Gastrocnemius medialis (tissue), 4 donors: ENCODE data around the gene DUSP22. TPM values are rescaled to one million over a fixed set of nuclear protein-coding genes. Genes with fewer than 3 reads are reported as not detected.

ENCODE experiments used
- ATAC-seq, 2 donors: fragments of 150-250 bp; one replicate each; pipeline ENCODE4 v1.9.1; 2016
- DNase-seq, 2 donors: peaks; one replicate each; pipeline ENCODE4 v3.0.0-alpha.2; 2019
- H3K27ac ChIP-seq, 4 donors: fragments of 200-600 bp; sonication (generic); 1 replicate in 1 of 4; 2 replicates in 3 of 4; pipeline ENCODE4 v1.5.1; 2016 to 2018; ENCODE audit warnings: mild to moderate bottlenecking in 2 of 4, moderate library complexity in 1 of 4
- H3K27me3 ChIP-seq, 3 donors: fragments of 200-600 bp; sonication (generic) in 2 of 3; 1 replicate in 1 of 3; 2 replicates in 2 of 3; pipeline versions ENCODE4 v1.5.1 to v1.6.0; 2016 to 2019; ENCODE audit warnings: mild to moderate bottlenecking in 1 of 3, moderate library complexity in 1 of 3
- H3K36me3 ChIP-seq, 2 donors: fragments of 200-600 bp; sonication (generic) in 1 of 2; one replicate each; pipeline ENCODE4 v1.5.1; 2017 to 2018
- H3K4me1 ChIP-seq, 2 donors: fragments of 200-600 bp; sonication (generic) in 1 of 2; one replicate each; pipeline ENCODE4 v1.5.1; 2016 to 2017; ENCODE audit warnings: mild to moderate bottlenecking in 2 of 2
- H3K4me3 ChIP-seq, 4 donors: fragments of 200-600 bp; sonication (generic) in 3 of 4; 1 replicate in 1 of 4; 2 replicates in 3 of 4; pipeline ENCODE4 v1.5.1; 2016 to 2019; ENCODE audit warnings: mild to moderate bottlenecking in 2 of 4
- H3K9me3 ChIP-seq, 3 donors: fragments of 200-600 bp; sonication (generic) in 2 of 3; 1 replicate in 1 of 3; 2 replicates in 2 of 3; pipeline ENCODE4 v1.5.1; 2016 to 2019
- POLR2A ChIP-seq, 2 donors: fragments of 450-650 bp; IDR thresholded peaks; one replicate each; pipeline ENCODE4 v1.6.1; 2017; ENCODE audit warnings: antibody characterized with exemption in 2 of 2, mild to moderate bottlenecking in 2 of 2, moderate library complexity in 2 of 2
- in situ Hi-C, 4 donors: fragments of 200-750 bp; cut with MboI; loops; one replicate each; pipeline versions ENCODE4 v1.15.0 to v1.8.0; 2017; ENCODE audit warnings: low sequenced_read_pairs in 4 of 4
- intact Hi-C: fragments of 100-400 bp; cut with DNase I; formaldehyde crosslinking; loops from one replicate; pipeline ENCODE4 v1.15.1; 2023; ENCODE audit warnings: low total_unique reads
- total RNA-seq, 4 donors: library from RNA; depleted of rRNA; stranded (reverse); fragments of >200 nt; gene quantifications; one replicate each; pipeline versions ENCODE4 v1.1.0 to v1.2.3, GENCODE V29; 2016
- TF ChIP-seq, protein P1 (sequence below), 5 experiments: fragments of 450-650 bp in 3 of 5; fragments of 200-600 bp in 2 of 5; sonication (generic) in 2 of 5; IDR thresholded peaks in 4 of 5; conservative IDR thresholded peaks in 1 of 5; 1 replicate in 4 of 5; 2 replicates in 1 of 5; pipeline ENCODE4 v1.5.1; 2016 to 2019; ENCODE audit warnings: antibody characterized with exemption in 5 of 5, mild to moderate bottlenecking in 3 of 5, moderate library complexity in 3 of 5

Gene DUSP22
- total RNA-seq, 4 donors from 2014 or later: 53.4 to 70.7 (median 61.3) TPM

DNA sequence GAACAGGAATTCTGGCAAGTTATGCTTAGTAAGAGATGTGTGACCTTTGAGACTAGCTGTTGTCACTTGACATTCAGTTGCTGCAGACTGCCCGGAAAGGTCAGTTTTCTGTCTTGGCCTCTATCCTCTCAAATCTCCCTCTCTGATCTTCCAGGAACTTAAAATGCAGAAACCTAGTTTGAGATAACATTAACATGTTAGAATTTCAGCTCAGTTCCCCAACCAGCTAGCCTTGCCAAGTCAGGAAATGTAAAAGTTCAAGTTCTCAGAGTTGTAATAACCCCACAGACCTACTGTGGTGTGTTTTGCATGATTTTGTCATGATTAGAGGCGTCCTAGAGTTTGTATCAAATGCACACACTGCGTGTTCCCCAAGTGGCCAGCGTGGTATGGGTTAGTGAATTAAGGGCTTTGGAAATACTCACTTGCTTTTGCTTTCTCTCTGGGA, 46.6 kb downstream of the DUSP22 start:
- Histone ChIP-seq H3K4me3 (no peak overlapping the region), H3K36me3 (no peaks in the 10 kb centered on the region), H3K27ac (no peak overlapping the region), H3K27me3 (no peaks in the 10 kb centered on the region), H3K9me3 (no peaks in the 10 kb centered on the region), H3K4me1 (peaks cover 17 to 22% of the 10 kb centered on the region in 2 donors)
- DNase-seq: no peak
- intact Hi-C loops: no loop called here
- no peak for ATAC-seq
- in situ Hi-C loops: no loop called here
- TF ChIP-seq, protein P1, sequence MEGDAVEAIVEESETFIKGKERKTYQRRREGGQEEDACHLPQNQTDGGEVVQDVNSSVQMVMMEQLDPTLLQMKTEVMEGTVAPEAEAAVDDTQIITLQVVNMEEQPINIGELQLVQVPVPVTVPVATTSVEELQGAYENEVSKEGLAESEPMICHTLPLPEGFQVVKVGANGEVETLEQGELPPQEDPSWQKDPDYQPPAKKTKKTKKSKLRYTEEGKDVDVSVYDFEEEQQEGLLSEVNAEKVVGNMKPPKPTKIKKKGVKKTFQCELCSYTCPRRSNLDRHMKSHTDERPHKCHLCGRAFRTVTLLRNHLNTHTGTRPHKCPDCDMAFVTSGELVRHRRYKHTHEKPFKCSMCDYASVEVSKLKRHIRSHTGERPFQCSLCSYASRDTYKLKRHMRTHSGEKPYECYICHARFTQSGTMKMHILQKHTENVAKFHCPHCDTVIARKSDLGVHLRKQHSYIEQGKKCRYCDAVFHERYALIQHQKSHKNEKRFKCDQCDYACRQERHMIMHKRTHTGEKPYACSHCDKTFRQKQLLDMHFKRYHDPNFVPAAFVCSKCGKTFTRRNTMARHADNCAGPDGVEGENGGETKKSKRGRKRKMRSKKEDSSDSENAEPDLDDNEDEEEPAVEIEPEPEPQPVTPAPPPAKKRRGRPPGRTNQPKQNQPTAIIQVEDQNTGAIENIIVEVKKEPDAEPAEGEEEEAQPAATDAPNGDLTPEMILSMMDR (IDR thresholded peaks at IDR 0.05 in 4 of 5, conservative IDR thresholded peaks at IDR 0.05 in 1 of 5): no peak
- no peak for TF ChIP-seq POLR2A (IDR thresholded peaks at IDR 0.05)

DNA sequence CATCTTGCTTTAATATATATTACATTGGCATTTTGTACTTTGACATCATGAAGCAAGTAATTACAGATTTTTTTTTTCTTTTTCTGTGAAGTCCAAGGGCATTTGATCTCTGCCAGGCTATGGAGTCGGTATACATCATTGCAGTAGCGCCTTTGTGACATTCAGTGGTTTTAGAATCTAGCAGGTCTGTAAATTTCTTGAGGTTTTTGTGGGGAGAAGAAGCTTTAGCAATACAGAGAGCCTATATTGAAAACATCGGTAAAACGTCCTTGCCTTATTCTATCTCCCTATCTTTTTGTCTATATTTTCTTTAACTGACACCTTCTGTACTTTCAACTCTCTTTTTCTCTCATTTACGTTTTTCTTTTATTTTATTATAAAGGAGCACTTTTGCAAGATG, 47.2 kb downstream of the DUSP22 start:
- ATAC-seq (no peak), DNase-seq (no peak)
- Histone ChIP-seq H3K9me3 (no peaks in the 10 kb centered on the region), H3K4me3 (no peak overlapping the region), H3K27me3 (no peaks in the 10 kb centered on the region), H3K4me1 (peaks cover 17 to 22% of the 10 kb centered on the region in 2 donors), H3K27ac (no peak overlapping the region), H3K36me3 (no peaks in the 10 kb centered on the region)
- in situ Hi-C loops: no loop called here
- TF ChIP-seq POLR2A (IDR thresholded peaks at IDR 0.05): no peak
- TF ChIP-seq, protein P1 (IDR thresholded peaks at IDR 0.05 in 4 of 5, conservative IDR thresholded peaks at IDR 0.05 in 1 of 5): no peak
- intact Hi-C loops: no loop called here

DNA sequence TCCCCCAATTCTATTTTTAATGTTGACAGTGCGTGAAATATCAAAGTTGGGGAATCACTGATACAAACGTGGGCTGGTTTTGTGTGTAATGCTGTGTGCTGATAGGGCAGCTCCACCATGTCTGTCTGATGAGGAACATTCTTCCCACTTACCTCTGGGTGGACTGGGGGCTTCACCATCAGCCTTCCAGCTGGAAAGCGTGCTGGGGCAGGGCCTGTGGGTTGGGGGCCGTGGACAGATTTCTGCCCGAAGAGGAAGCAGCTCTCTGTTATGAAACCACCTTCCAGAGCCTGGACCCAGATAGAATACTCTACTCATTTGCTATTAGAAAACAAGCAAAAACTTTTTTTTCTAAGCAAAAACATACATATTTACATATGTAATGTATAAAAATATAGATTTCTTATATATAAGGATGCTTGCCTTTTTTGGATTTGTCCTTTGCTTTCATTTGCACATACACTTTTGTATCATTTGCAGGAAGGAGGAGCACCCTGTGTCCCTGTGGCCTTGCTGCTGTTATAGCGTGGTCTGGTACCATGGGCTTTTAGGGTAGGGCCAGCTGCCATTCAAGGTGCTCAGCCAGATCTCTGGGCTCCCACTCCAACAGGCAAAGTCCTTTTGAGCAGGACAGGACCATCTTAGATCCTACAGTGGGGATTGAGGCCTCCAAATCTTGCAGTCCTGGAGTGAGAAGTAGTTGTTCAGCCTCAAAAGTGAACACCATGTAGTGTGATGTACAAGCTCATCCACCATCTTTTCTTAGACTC, 48.1 kb downstream of the DUSP22 start:
- in situ Hi-C loops (no loop called here), intact Hi-C loops (no loop called here)
- no peak for TF ChIP-seq POLR2A (IDR thresholded peaks at IDR 0.05)
- TF ChIP-seq, protein P1 (IDR thresholded peaks at IDR 0.05 in 4 of 5, conservative IDR thresholded peaks at IDR 0.05 in 1 of 5): no peak
- Histone ChIP-seq H3K4me1 (peaks cover 17 to 22% of the 10 kb centered on the region in 2 donors), H3K4me3 (no peak overlapping the region), H3K27ac (no peak overlapping the region), H3K36me3 (no peaks in the 10 kb centered on the region), H3K27me3 (no peaks in the 10 kb centered on the region), H3K9me3 (no peaks in the 10 kb centered on the region)
- DNase-seq (no peak), ATAC-seq (no peak)

DNA sequence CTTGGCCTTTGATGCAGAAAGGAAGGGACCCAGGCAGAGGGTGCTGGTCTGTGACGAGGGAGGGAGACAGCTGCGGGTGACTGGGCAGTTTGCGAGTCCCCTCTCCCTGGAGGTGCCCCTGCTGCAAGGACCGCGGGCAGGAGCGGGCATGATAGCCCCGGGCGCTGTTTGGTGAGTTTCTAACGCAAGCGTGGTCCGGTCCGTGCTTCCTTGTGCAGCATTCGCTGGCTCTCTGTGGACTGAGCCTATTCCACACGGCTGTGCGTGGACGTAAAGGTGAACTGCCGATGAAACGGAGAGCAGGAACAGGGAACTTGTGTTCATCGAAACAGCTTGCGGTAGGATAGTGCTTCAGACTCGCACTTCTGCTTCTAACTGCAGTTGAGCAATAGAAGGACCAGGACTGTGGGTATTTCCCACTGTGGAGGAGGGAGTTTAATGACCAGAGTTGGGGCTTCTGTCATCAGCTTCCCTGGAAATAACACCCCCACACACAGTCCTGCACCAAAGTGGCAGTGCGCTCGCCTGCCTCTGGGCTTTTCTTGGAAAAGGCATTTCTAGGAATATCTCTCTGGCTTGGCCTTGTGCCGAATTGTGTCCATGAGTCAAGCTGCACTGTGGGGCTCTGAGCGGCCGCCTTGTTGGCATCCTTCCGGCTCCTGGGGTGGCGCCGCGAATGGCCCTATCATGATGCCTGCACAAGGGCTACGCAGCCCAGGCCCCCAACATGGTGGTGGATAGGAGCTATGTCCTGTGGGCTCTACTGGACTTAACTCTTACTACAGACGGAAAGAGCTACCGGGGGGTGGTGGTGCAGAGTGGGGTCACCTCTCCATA, 48.9 kb downstream of the DUSP22 start:
- no peak overlapping the region for H3K4me3 ChIP-seq
- no peak for ATAC-seq

More for the DNA sequence above, 48.9 kb downstream of the DUSP22 start:
- TF ChIP-seq POLR2A (IDR thresholded peaks at IDR 0.05): no peak
- TF ChIP-seq, protein P1 (IDR thresholded peaks at IDR 0.05 in 4 of 5, conservative IDR thresholded peaks at IDR 0.05 in 1 of 5): no peak
- peaks cover 17 to 22% of the 10 kb centered on the region in 2 donors for H3K4me1 ChIP-seq
- H3K9me3 ChIP-seq: no peaks in the 10 kb centered on the region
- H3K27me3 ChIP-seq: no peaks in the 10 kb centered on the region
- no peak for DNase-seq
- no peaks in the 10 kb centered on the region for H3K36me3 ChIP-seq
- no peak overlapping the region for H3K27ac ChIP-seq
- in situ Hi-C loops (no loop called here), intact Hi-C loops (no loop called here)
